GM19240 (cell line): ENCODE data around the gene RBMS1.

Source experiments
- DNase-seq: peaks from one replicate; pipeline ENCODE4 v3.0.0; 2011; ENCODE audit warnings: low spot score; ENCODE audit not compliant: insufficient read length

RBMS1 gene

DNA sequence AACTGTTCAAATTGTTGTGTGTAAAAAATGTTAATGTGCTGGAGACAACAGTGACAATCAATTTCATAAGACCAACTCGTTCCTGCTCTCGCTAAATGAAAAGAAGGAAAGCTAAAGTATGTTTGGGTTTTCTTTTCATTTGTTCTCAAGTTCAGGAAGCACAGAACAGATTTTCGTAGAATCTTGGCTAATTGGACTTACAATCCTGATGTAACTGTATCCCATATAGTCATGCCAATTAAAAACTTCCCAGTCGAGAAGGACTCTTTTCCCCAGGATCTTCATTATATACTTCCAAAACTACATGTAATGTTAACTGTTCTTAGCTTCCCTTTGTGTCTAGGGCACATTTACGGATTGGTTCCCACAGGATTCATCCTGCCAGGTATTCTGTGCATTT, 158.2 kb downstream of the RBMS1 start:
- no peak for DNase-seq

DNA sequence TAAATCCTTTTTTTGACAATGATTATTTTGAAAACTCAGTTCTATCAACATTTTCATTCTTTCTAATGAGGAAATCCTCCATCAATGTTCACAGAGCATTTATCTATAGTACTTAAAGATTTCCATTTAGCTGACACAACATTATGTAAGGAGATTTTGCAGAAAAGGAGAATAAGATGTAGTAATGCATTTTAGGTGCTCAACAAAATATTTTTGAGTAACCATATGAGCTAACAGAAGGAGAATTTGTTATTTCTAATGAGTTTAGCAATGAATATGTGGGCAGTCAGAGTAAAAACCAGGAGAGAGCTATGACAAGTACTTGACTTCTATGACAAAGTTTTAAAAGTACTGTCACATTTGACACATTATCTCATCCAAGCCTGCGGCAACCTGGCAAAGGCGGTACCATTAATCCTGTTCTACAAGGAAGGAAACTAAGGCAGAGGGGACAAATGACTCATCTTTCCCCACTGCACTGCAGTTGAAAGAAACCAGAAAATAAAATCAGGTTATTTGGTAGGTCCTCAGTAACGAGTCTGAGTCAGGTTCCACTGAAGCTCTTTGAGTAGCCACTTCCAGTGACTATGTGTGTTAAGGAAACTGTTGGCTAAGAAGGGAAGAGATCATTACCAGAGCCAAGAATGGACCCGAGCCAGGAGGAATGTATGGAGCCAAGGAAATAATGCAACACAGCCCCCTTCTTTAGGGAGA, 159.4 kb downstream of the RBMS1 start:
- no peak for DNase-seq

DNA sequence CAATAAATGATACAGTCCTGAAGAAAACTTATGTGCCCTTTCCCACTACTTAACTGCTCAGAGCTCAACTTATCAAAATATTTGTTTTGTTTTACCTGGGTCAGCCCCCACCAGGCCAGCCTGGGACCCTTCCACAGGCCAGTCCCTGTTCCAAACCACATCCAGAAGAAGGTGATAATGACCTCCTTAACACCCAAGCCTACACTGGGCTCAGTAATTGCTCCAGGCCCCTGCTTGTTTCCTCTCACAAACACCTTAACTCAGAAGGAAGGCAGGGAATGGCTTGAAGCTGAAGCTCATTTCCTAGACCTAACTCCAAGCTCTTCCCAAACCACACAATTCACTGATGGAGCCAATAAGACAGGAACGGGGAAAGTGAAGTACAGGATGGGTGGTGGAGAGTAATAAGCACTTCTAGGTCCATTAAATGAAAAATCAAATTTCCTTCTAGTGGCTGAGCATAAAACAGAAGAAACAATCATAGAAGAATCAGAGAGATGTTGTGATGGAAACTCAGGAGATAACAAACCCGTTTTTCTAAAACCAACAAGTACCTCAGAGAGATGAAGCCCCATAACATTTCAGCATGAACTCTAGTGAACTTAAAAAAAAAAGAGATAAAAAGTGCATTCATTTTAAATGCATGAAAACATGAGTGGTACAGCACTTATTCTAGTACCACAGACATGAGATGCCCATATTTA, 160.1 kb downstream of the RBMS1 start:
- DNase-seq: no peak

DNA sequence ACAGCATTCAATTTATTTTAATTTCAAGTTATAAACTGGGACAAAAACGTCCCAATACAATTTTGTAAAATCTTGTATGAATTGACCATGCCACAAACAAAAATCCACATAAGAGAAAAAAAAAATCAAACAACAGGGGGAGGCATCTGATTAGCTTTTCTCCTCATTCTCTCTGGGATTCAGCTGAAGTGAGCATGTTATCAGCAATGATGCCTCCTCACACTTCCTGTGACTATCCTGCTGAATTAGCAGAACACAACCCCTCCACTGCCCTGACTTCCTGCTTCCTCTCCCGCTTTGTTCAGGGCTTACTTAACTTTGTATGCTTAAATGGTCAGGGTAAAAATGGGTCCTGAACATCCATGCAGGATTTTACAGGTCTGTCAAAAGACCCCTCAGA, 161.3 kb downstream of the RBMS1 start:
- no peak for DNase-seq

DNA sequence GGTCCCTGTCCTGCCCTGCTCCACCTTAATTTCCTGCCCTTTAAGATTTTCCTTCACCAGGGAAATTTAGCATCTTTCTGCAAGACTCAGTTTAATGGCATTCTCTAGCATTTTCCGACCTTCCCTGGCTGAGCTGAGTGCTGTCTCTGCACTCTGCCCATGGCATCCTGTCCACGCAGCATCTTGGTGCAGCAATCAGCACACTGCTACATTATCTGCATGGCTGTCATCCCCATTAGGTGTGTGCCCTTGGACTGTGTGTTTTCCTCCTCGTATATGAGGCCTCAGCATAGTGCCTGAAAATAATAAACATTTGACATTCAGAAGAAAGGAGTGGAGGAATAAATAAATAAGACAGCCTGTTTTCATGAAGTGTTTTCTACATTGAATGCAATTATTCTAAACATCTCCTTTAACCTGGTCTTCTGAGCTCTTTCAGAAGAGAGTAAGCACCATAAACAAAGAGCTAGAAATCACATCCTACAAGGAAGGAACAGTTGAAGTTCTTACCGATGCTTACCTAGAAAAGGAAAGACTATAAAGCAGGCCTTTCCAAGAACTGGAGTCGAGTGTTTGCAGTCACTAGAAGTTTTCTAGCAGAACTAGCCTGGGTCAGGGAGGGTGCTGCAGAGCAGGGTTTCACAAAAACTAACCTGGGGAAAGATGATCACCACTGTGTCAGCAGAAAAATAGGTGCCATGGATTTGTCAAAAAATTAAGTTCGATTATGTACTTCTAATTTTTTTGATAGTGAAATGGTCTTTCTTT, 162.2 kb downstream of the RBMS1 start:
- DNase-seq: no peak

DNA sequence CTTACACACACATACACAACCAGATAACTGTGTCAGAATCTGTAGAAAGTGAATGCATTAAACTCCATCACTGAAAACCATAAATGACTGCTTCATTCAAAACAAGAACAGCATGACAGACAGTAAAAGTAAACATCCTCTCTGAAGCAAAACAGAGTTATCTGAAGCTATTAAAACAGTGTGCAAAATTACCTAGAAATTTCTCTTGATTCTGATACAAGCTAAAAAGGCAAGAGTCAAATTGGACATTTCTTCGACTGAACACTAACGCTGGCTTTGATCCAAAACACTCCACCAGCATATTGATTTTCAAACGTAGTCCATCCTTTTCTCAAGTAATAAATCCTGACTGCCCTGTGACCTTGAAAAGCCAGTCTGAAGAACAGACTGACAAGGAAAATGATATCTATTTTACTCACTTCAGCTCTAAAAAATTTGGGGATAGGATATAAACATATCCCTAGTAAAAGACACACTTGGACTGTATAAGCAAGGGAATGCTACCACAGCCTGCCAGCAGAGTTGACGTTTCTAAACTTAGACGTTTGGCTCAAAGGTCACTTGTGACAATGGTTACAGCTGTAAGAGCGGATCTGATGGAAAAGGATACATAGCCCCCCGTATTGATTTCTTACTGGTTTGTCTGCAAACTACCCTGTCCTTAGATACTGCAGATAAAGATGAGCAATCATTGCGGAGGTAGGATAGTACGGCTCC, 164.6 kb downstream of the RBMS1 start:
- no peak for DNase-seq

DNA sequence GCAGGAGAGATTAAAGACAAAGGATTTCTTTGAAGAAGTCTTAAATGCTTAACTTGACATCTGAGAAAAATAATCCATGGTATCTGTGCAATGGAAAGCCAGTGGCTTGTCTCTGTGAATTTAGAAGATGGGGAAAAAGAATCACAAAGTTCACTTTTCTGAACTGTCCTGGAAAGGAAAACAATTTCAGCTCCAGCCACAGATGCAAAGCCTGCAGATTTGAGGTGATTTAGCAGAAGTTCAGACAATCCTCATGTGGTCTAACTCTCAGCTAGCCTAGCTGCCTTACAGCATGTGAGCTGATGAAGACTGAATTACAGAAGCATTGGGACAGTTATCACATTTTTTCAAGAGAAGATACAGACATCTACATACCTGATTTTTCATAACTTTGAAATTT, 166.8 kb downstream of the RBMS1 start:
- no peak for DNase-seq

DNA sequence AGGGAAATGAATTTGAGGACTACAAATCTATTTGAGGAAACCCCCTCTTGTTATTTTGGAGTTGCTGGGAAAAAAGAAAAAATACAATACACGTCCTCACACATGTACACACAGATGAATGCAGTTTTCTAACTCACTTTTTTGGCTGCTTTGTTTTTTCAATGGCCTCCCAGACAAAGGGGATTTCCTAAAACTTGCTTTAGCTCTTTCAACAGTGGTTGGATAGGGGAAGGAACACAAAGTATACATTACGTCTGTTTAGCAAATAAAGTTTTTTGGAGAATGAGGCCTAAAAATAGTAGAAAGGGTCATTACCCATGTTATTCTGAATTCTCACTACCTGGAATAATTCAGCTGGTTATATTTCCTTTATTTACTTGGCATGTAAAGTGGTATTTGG, 168.2 kb downstream of the RBMS1 start:
- DNase-seq: no peak

DNA sequence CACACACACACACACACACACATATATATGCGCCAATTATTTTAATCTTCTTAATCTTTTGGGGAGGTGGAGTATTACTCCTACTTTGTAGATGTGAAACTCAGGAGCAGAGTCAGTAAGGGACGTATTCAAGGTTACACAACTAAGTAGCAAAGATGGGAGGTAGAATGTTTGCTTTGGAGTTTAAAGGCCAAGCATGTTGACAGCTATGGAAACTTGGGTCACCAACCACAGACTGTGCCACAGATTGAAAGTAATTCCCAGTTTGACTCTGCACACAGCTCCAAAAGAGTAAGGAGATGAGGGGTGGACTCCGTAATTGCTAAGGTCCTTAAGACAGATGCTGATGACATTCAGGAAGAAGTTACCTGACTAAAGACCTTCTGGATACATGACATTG, 168.7 kb downstream of the RBMS1 start:
- no peak for DNase-seq

DNA sequence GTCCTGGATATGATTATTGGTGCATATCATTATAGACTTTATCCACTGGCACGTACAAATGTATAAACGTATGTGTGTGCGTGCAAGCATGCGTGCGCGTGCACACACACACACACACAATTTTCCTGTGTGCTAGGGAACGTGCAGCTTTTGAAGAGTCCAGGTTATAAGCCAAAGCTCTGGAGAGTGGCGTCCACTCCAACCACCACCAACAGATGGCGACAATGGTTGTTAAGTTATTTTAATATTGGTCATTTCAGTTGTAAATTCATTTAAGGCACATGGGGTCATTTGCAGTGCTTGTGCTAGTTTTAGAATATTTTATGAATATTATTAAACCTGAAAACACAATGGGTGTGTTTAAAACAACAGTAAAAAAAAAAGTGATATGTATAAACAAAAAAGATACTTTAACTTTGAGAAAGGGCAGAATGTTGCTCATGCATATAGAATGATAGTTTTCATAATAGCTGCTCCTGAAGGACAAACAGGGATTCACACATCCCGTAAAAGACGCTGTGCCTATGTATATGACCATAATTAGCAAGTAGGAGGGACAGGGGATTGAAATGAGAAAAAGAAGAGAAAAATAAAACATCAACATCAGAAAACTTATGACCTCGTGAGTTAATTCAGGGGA, 169.3 kb downstream of the RBMS1 start:
- no peak for DNase-seq

DNA sequence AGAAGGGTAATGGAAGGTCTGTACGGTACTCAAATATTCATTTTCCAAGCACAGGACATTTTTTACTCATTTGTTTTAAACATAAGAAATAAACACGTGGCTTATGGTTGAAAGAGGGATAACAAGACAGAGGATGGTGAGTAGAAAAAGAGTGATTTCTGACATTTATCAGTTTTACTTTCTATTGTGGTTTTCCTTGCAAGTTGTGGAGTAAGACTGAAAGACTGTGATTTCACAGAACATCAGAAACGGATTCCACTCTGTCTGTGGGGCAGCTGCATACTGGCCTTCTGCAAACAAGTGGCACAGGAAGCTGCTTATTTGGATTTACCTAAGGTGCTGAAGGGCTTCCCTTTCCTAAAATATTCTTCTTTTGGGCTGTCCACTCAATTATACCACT, 171.3 kb downstream of the RBMS1 start:
- no peak for DNase-seq

DNA sequence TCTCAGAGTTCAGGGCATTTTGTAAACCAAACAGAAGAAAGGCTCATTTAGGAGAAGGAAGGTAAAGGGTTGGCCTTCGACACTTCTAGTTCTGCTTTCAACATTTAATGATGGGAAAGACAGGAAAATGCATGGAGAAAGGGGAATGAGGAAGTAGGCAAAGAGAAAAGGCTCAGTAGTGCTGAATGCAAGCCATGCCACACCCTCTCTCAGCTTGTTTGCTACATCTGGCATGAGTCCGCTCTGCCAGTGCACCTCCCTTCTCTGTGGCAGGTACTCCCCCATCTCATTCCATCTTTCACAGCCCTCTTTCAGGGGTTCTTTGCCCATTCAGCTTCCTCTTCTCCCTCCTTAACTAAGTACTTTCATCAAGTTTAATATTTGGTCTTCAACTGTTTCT, 172.6 kb downstream of the RBMS1 start:
- no peak for DNase-seq

DNA sequence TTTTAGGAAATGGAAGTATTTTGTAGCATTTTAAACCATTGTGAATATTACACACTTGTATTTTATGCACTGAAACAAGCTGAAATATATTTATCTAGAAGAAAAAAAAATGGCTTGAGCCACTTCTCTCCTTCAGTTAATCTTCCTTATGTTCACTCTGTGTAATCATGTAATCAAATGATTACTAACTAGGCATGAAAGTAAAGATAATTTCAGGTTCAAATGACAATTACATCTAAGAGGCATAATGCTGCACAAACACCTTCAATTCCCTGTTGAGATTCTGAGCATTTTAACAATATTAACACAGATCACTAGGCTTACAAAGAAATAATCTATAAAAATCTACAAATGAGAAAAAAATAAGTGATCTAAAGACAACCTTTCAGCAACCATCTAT, 173.9 kb downstream of the RBMS1 start:
- DNase-seq: no peak

DNA sequence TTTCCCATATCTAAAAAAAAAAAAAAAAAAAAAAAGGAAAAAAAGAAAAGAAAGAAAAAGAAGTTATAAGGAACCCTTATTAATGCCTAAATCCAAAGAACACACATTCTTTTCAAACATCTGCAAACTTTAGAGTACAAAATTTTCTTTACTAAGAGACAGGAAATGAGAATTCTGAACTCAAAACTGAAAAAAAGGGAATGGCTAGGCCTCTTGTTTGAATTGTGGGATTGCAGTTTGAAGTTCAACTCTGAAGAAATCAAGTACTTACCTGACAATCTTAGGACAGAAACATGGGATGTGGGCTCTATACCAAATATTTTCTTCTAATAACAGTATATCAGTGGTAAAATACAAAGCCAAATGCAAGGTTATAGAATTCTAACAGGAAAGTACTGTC, 175.4 kb downstream of the RBMS1 start:
- no peak for DNase-seq

DNA sequence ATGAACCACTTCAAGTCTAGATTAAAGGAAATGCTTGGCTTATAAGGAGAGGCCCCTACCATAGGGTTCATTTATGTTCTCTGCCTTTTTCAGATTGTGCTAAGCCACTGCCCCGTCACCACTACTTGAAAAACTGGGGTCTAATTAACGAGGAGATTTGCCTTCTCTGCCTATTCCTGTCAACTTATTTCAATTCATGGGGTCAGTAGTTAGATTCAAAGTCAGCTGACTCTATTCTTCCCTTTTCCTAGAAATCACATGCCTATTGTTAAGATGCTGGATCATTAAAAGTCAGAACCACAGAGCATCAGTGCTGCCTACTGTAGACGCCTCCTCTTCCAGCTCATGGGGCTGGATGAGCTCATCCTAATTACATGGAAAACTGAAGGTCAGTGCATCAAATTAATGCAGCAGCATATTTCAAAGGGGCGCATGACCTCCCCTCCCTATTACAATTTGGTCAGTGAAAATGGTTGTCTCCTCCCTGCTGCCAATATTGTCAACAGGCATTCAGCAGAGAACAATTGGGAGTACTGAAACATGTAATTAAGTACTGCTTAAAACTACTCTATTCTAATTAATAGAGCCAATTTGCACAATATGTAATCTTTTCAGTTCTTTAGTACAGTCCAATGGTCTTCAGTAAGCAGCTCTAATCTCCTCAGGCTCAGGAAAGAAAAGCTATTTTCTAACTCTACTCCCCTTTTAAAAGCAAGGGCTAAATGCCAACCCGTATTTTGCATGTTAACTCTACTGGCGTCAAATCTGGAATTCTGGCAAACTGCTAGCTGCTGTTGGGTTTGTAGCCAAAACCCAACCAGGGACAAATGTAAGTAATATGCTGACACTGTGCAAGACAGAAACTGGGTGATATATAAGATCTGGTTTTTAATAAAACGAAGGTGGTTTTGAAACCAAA, 176.2 kb downstream of the RBMS1 start:
- DNase-seq: no peak

DNA sequence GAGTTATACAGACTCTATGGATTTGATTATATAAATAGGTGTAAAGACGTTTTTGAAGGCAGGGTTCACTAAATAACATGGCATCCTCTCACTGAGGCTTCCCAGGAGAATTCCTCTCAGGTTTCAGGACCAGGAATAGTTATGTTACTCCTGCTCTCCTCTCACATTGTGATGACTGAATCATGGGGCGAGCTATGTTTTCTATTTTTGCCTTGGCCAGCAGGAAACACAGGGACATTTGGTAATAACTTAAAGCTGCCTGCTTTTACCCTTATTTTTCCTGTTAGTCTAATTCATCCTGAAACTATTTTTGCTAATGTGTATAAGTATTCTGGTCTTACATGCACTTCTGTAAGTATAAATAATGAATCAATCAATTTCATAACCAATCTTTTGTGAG, 178.3 kb downstream of the RBMS1 start:
- no peak for DNase-seq

DNA sequence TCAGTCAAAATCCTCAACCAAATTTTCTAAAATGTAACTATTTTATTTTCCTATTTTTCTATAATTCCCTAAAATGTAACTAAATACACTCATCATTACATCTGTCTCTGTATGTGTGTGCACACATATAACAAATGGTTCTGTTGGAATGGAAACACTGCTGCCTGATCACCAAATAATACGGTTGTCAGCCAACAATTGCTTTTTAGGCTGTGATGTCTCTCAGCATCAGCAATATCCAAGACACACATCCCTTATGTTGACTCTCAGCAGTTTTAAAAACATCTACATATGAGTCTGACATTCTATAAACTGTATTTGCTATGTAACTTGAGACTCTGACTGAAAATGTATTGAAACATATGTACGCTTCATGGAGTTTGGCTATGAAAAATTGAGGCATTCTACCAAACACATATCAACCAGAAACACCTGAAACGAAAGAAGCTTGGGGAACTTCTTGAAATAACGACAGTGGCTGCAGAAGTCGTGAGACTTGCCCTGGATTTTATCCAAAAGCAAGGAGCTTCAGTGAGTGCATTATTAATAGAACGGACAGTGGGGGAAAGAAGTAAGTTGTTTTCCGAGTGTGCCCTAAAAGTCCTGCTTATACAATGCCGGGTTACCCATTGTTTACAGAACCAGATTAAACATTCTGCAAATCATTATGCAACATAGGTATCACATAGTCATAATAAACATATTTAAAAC, 183.3 kb downstream of the RBMS1 start:
- no peak for DNase-seq

DNA sequence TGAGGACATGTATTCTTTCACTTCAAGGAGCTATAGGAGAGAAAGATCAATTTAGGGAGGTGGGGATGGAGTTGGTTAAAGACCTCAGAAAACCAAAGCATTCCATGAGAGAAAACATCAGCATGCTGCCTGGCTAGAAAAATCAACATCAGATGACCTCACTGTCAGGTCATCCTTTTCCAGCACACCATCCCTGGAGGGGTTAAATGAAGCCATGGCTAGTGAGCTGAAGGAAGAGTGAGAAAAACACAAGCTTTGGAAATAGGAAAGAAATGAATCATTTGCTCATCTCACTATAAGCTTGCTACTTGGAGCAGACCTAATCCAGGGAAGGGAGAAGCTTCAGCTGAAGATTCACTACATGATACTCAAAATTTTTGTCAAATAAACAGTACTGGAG, 184.0 kb downstream of the RBMS1 start:
- DNase-seq: no peak

DNA sequence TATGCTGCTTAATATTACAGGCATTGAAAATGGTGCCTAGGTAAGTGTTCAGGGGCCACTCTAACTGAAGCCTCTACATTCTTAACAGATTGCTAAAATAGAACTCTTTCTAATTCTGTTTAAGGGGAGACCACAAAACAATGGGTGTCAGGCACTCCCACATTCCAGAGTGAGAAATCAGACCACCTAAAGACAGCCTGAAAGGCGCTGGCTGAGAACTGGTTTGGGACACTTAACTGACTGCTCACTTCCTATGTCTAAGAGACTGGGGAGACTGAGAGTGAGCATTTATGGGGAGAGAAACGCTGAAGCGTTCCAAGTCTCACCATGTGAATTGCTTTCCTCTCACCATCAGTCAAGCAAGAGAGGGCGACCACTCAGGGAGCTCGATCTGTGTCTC, 184.7 kb downstream of the RBMS1 start:
- no peak for DNase-seq

DNA sequence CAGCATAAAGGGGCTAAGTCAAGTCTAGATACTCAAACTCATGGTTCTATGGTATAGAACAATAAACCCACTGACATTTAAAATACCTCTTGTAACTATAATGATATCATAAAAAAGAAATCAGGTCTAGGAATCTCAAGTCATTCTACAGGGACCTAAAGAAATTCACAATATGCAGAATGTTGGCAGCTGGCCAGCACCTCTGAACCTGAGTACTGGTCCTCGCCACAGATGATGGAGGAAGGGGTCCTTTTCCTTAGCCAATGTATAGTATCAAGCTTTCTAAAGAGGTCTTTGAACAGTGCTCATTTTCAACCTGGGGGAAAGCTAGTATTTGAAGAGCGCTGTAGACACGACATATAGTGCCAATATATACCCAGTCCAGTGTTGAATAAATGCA, 185.1 kb downstream of the RBMS1 start:
- DNase-seq: no peak
